Measurements from ENCODE around the gene ZNF644.

DNA sequence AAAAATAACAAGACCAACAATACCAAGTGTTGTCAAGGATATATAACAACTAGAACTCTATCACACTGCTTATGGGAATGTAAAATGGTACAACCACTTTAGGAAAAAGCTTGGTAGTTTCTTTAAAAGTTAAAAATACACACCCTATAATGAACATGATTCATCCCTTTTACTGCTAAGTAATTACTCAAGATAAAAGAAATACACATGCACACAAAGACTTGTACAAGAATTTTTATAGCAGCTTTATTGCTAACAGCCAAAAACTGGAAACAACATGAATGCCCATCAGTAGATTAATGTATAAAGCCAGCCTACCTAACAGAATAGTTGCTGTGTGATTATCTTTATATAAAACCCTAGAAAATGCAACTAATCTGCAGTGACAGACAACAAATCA is 10.5 kb upstream of the ZNF644 start:
- TF ChIP-seq POLR2A (IDR thresholded peaks at IDR 0.05; ENCODE audit: low read length), result no peak
- no peak for TF ChIP-seq GATA1 (IDR thresholded peaks at IDR 0.05; ENCODE audit: low read depth, low read length)

All from erythroblast (primary cell).